CD4-positive, CD25-positive, alpha-beta regulatory T cell (primary cell): ENCODE measurements around the gene ZFP91. TPM values are rescaled to one million over a fixed set of nuclear protein-coding genes. Genes with fewer than 3 reads are reported as not detected.
A peak's percentile ranks its signal among the peaks of the same experiment; 100 is the strongest.

Experiments
- ATAC-seq, 2 donors: fragments of 150-1000 bp; cut with Tn5 transposase; one replicate each; pipeline ENCODE4 v1.10.0; 2021; ENCODE audit warnings: low read depth in 2 of 2, moderate number of reproducible peaks in 2 of 2, moderate library complexity in 1 of 2
- DNase-seq, 3 donors: peaks; one replicate each; pipeline versions ENCODE4 v3.0.0 to v3.0.0-alpha.2; 2012 to 2022; ENCODE audit warnings: mixed read lengths in 1 of 3
- H3K27ac ChIP-seq: one replicate; pipeline ENCODE4 v1.7.0; 2013; ENCODE audit warnings: mild to moderate bottlenecking, low read length; ENCODE audit not compliant: insufficient read depth, poor library complexity, severe bottlenecking
- H3K27me3 ChIP-seq: one replicate; pipeline ENCODE4 v1.7.0; 2013; ENCODE audit warnings: low read length; ENCODE audit not compliant: control insufficient read depth, insufficient read depth
- H3K36me3 ChIP-seq: one replicate; pipeline ENCODE4 v1.7.0; 2013; ENCODE audit warnings: mild to moderate bottlenecking, low read length, moderate library complexity; ENCODE audit not compliant: control insufficient read depth, insufficient read depth
- H3K4me1 ChIP-seq: 2 replicates; pipeline ENCODE4 v1.7.0; 2013; ENCODE audit warnings: mild to moderate bottlenecking, low read length; ENCODE audit not compliant: insufficient read depth, control insufficient read depth, poor library complexity, severe bottlenecking
- H3K4me3 ChIP-seq: one replicate; pipeline ENCODE4 v1.7.0; 2013; ENCODE audit warnings: low read depth, mild to moderate bottlenecking, low read length, moderate library complexity
- H3K9me3 ChIP-seq, 2 experiments: 1 replicate in 1 of 2; 2 replicates in 1 of 2; pipeline ENCODE4 v1.7.0; 2013; ENCODE audit warnings: low read length in 2 of 2, mild to moderate bottlenecking in 1 of 2, moderate library complexity in 1 of 2; ENCODE audit not compliant: control insufficient read depth in 2 of 2
- H3K27ac Mint-ChIP-seq, 3 donors: one replicate each; pipeline ENCODE4 v1.8.0; 2020 to 2022; ENCODE audit warnings: mild to moderate bottlenecking in 3 of 3, mixed read lengths in 3 of 3, moderate library complexity in 2 of 3
- H3K27me3 Mint-ChIP-seq: one replicate; pipeline ENCODE4 v1.8.0; 2022; ENCODE audit warnings: mild to moderate bottlenecking, mixed read lengths
- H3K36me3 Mint-ChIP-seq: one replicate; pipeline ENCODE4 v1.8.0; 2020; ENCODE audit warnings: mixed read lengths
- H3K4me1 Mint-ChIP-seq, 4 donors: one replicate each; pipeline ENCODE4 v1.8.0; 2020 to 2022; ENCODE audit warnings: mixed read lengths in 4 of 4, mild to moderate bottlenecking in 1 of 4
- H3K4me3 Mint-ChIP-seq, 4 donors: one replicate each; pipeline ENCODE4 v1.8.0; 2020 to 2022; ENCODE audit warnings: mild to moderate bottlenecking in 4 of 4, mixed read lengths in 4 of 4, moderate library complexity in 3 of 4
- H3K9me3 Mint-ChIP-seq, 7 donors: one replicate each; pipeline ENCODE4 v1.8.0; 2020 to 2022; ENCODE audit warnings: mixed read lengths in 7 of 7, mild to moderate bottlenecking in 3 of 7, moderate library complexity in 2 of 7
- polyA plus RNA-seq, 4 donors: library from polyadenylated mRNA; unstranded; fragments of 300-500 nt; fragmentation: Illumina TruSeq; gene quantifications; one replicate each; pipeline ENCODE4 v1.2.3, GENCODE V29; 2021
- total RNA-seq: library from RNA; stranded (reverse); gene quantifications from one replicate; pipeline ENCODE4 v1.2.3, GENCODE V29; 2022

ZFP91 gene
- total and polyA plus RNA-seq, 5 donors from 2014 or later = 5.0 to 46.5 (median 7.5) TPM

- H3K27me3 ChIP-seq = no peaks in the 10 kb centered on the region
- H3K4me3 Mint-ChIP-seq = no peak overlapping the region
- H3K27ac ChIP-seq = no peak overlapping the region
- H3K9me3 Mint-ChIP-seq = peaks cover 0 to 4% (median 0%) of the 10 kb centered on the region in 7 donors
- H3K4me3 ChIP-seq = no peak overlapping the region
- no peaks in the 10 kb centered on the region for H3K9me3 ChIP-seq
- DNase-seq (no peak), ATAC-seq (no peak)
- peaks cover 44 to 65% (median 54%) of the 10 kb centered on the region in 4 donors for H3K4me1 Mint-ChIP-seq
- H3K27me3 Mint-ChIP-seq = no peaks in the 10 kb centered on the region
- peaks cover 38% of the 10 kb centered on the region for H3K36me3 ChIP-seq
- H3K4me1 ChIP-seq = peaks cover 7% of the 10 kb centered on the region
- H3K36me3 Mint-ChIP-seq = peaks cover 23% of the 10 kb centered on the region
- H3K27ac Mint-ChIP-seq = peak overlapping the region in 1 of 3 donors; percentile 80
Observed at GRCh38 chr11:58608331-58608730, 29.5 kb downstream of the ZFP91 start.

GRCh38 chr11:58609723-58610122 lies 30.9 kb downstream of the ZFP91 start:
- H3K27me3 Mint-ChIP-seq = no peaks in the 10 kb centered on the region
- Histone ChIP-seq H3K27me3 (no peaks in the 10 kb centered on the region), H3K4me1 (peaks cover 7% of the 10 kb centered on the region), H3K4me3 (no peak overlapping the region), H3K9me3 (no peaks in the 10 kb centered on the region), H3K36me3 (peaks cover 52% of the 10 kb centered on the region), H3K27ac (no peak overlapping the region)
- no peak overlapping the region for H3K4me3 Mint-ChIP-seq
- peaks cover 34% of the 10 kb centered on the region for H3K36me3 Mint-ChIP-seq
- ATAC-seq (no peak), DNase-seq (no peak)
- H3K9me3 Mint-ChIP-seq = no peaks in the 10 kb centered on the region
- peak overlapping the region in 1 of 3 donors; percentile 63 for H3K27ac Mint-ChIP-seq
- H3K4me1 Mint-ChIP-seq = peaks cover 36 to 52% (median 45%) of the 10 kb centered on the region in 4 donors

GRCh38 chr11:58613228-58613627 lies 34.4 kb downstream of the ZFP91 start:
- Histone ChIP-seq H3K27ac (no peak overlapping the region), H3K36me3 (peaks cover 86% of the 10 kb centered on the region), H3K9me3 (no peaks in the 10 kb centered on the region), H3K4me1 (no peaks in the 10 kb centered on the region), H3K27me3 (no peaks in the 10 kb centered on the region), H3K4me3 (no peak overlapping the region)
- DNase-seq = no peak
- peaks cover 16 to 32% (median 27%) of the 10 kb centered on the region in 4 donors for H3K4me1 Mint-ChIP-seq
- no peaks in the 10 kb centered on the region for H3K9me3 Mint-ChIP-seq
- H3K4me3 Mint-ChIP-seq = no peak overlapping the region
- ATAC-seq = no peak
- H3K27ac Mint-ChIP-seq = no peak overlapping the region
- H3K36me3 Mint-ChIP-seq = peaks cover 57% of the 10 kb centered on the region
- H3K27me3 Mint-ChIP-seq = no peaks in the 10 kb centered on the region

- no peak for DNase-seq
- Mint-ChIP-seq H3K9me3 (no peaks in the 10 kb centered on the region), H3K4me1 (peaks cover 13 to 26% (median 18%) of the 10 kb centered on the region in 4 donors), H3K4me3 (no peak overlapping the region), H3K27ac (peak overlapping the region in 1 of 3 donors; percentile 61), H3K27me3 (no peaks in the 10 kb centered on the region), H3K36me3 (peaks cover 75% of the 10 kb centered on the region)
- no peak overlapping the region for H3K27ac ChIP-seq
- no peak overlapping the region for H3K4me3 ChIP-seq
- no peaks in the 10 kb centered on the region for H3K9me3 ChIP-seq
- H3K36me3 ChIP-seq = peaks cover 99% of the 10 kb centered on the region
- no peaks in the 10 kb centered on the region for H3K27me3 ChIP-seq
- no peaks in the 10 kb centered on the region for H3K4me1 ChIP-seq
- ATAC-seq = no peak
Observed at GRCh38 chr11:58615559-58615958, 36.7 kb downstream of the ZFP91 start.

- no peak overlapping the region for H3K27ac ChIP-seq
- H3K36me3 ChIP-seq = peaks cover 95% of the 10 kb centered on the region
- no peak overlapping the region for H3K4me3 ChIP-seq
- Mint-ChIP-seq H3K4me3 (no peak overlapping the region), H3K36me3 (peaks cover 66% of the 10 kb centered on the region), H3K9me3 (no peaks in the 10 kb centered on the region), H3K27ac (no peak overlapping the region), H3K4me1 (peaks cover 13 to 20% (median 15%) of the 10 kb centered on the region in 4 donors), H3K27me3 (no peaks in the 10 kb centered on the region)
- no peaks in the 10 kb centered on the region for H3K27me3 ChIP-seq
- ATAC-seq = no peak
- peaks cover 2% of the 10 kb centered on the region for H3K4me1 ChIP-seq
- no peaks in the 10 kb centered on the region for H3K9me3 ChIP-seq
- DNase-seq = no peak
Observed at GRCh38 chr11:58616594-58616993, 37.7 kb downstream of the ZFP91 start.

GRCh38 chr11:58617976-58618557 lies 39.2 kb downstream of the ZFP91 start:
- Histone ChIP-seq H3K4me1 (peaks cover 4% of the 10 kb centered on the region), H3K9me3 (no peaks in the 10 kb centered on the region), H3K36me3 (peaks cover 89% of the 10 kb centered on the region), H3K27me3 (no peaks in the 10 kb centered on the region), H3K27ac (peak overlapping the region; percentile 35), H3K4me3 (no peak overlapping the region)
- no peaks in the 10 kb centered on the region for H3K27me3 Mint-ChIP-seq
- ATAC-seq (peak; percentile 44 to 45), DNase-seq (peak in 1 of 3 donors; percentile 22)
- H3K9me3 Mint-ChIP-seq = no peaks in the 10 kb centered on the region
- H3K27ac Mint-ChIP-seq = peak overlapping the region in 2 of 3 donors; percentile 56 to 84
- peaks cover 60% of the 10 kb centered on the region for H3K36me3 Mint-ChIP-seq
- peaks cover 15 to 21% (median 19%) of the 10 kb centered on the region in 4 donors for H3K4me1 Mint-ChIP-seq
- no peak overlapping the region for H3K4me3 Mint-ChIP-seq

- Mint-ChIP-seq H3K36me3 (peaks cover 54% of the 10 kb centered on the region), H3K27me3 (no peaks in the 10 kb centered on the region), H3K9me3 (no peaks in the 10 kb centered on the region), H3K27ac (peak overlapping the region in 2 of 3 donors; percentile 55 to 84), H3K4me3 (no peak overlapping the region), H3K4me1 (peaks cover 9 to 21% (median 18%) of the 10 kb centered on the region in 4 donors)
- Histone ChIP-seq H3K4me1 (peaks cover 4% of the 10 kb centered on the region), H3K4me3 (no peak overlapping the region), H3K36me3 (peaks cover 79% of the 10 kb centered on the region), H3K9me3 (no peaks in the 10 kb centered on the region), H3K27ac (no peak overlapping the region), H3K27me3 (no peaks in the 10 kb centered on the region)
- ATAC-seq (no peak), DNase-seq (peak in 1 of 3 donors; percentile 18)
Observed at GRCh38 chr11:58621586-58622262, 42.9 kb downstream of the ZFP91 start.
